Activated CD8-positive, alpha-beta T cell treated with anti-CD3 and anti-CD28 coated beads for 36 hours (primary cell): Measurements from ENCODE around the gene TSEN34. TPM values are rescaled to one million over a fixed set of nuclear protein-coding genes. Genes with fewer than 3 reads are reported as not detected.
"Not testable (repeated sequence)": the region's sequence is repeated elsewhere in the genome, so short reads cannot be mapped to it uniquely, and the experiment has no call there.

Experiments
- ATAC-seq: fragments of 200-7000 bp; cut with Tn5 transposase; one replicate; pipeline ENCODE4 v1.10.0; 2021; ENCODE audit warnings: mild to moderate bottlenecking, moderate library complexity
- CTCF ChIA-PET: fragments of 350-600 bp; sonication (Branson Sonifier 250); formaldehyde crosslinking; loops from one replicate; lab custom pipeline; 2021; ENCODE audit warnings: antibody characterized with exemption; lab: Charles Lee
- POLR2A ChIA-PET: fragments of 350-600 bp; sonication (Branson Sonifier 250); formaldehyde crosslinking; loops from one replicate; lab custom pipeline; 2021; ENCODE audit warnings: antibody characterized with exemption; lab: Charles Lee
- DNase-seq: peaks from one replicate; pipeline ENCODE4 v3.0.0-alpha.2; 2020
- H3K27ac Mint-ChIP-seq: one replicate; pipeline ENCODE4 v1.8.0; 2021; ENCODE audit warnings: mild to moderate bottlenecking, mixed read lengths
- H3K27me3 Mint-ChIP-seq: one replicate; pipeline ENCODE4 v1.8.0; 2021; ENCODE audit warnings: mixed read lengths
- H3K36me3 Mint-ChIP-seq: one replicate; pipeline ENCODE4 v1.8.0; 2021; ENCODE audit warnings: low read depth, mixed read lengths
- H3K4me1 Mint-ChIP-seq: one replicate; pipeline ENCODE4 v1.8.0; 2021; ENCODE audit warnings: low read depth, mixed read lengths
- H3K4me3 Mint-ChIP-seq: one replicate; pipeline ENCODE4 v1.8.0; 2021; ENCODE audit warnings: mild to moderate bottlenecking, moderate library complexity, mixed read lengths
- H3K9me3 Mint-ChIP-seq: one replicate; pipeline ENCODE4 v1.8.0; 2021; ENCODE audit warnings: mixed read lengths
- CTCF ChIP-seq: fragments of 200-600 bp; IDR thresholded peaks from one replicate; pipeline ENCODE4 v1.8.0; 2022; ENCODE audit warnings: antibody characterized with exemption, mild to moderate bottlenecking
- intact Hi-C: fragments of 100-400 bp; cut with micrococcal nuclease; formaldehyde crosslinking; loops from one replicate; pipeline ENCODE4 v1.10.0; 2022
- total RNA-seq, 2 experiments: library from RNA; stranded (reverse); gene quantifications; one replicate each; pipeline ENCODE4 v1.2.3, GENCODE V29; 2021

The TSEN34 gene
- total RNA-seq, 2 experiments from 2014 or later = 12.5 TPM

- no peak overlapping the region for H3K4me3 Mint-ChIP-seq
- H3K9me3 Mint-ChIP-seq = no peaks in the 10 kb centered on the region
- H3K27ac Mint-ChIP-seq = no peak overlapping the region
- no peak for TF ChIP-seq CTCF
- no peak for ATAC-seq
- intact Hi-C loops = no loop called here
- DNase-seq = no peak
- H3K4me1 Mint-ChIP-seq = peaks cover 3% of the 10 kb centered on the region
- ChIA-PET POLR2A (no interaction called here), CTCF (interaction anchor here (1.2 kb wide), 1 partner anchor 18 kb away, joined by 3 read pairs; no protein-coding TSS in a partner anchor)
- H3K27me3 Mint-ChIP-seq = peaks cover 19% of the 10 kb centered on the region
- H3K36me3 Mint-ChIP-seq = no peaks in the 10 kb centered on the region
Observed at GRCh38 chr19:54229146-54229545, 38.0 kb downstream of the TSEN34 start.

- Mint-ChIP-seq H3K4me3 (no peak overlapping the region), H3K27me3 (peaks cover 24% of the 10 kb centered on the region), H3K27ac (no peak overlapping the region), H3K4me1 (peaks cover 3% of the 10 kb centered on the region), H3K36me3 (no peaks in the 10 kb centered on the region), H3K9me3 (no peaks in the 10 kb centered on the region)
- POLR2A ChIA-PET = no interaction called here
- CTCF ChIA-PET = interaction anchor here (1.2 kb wide), 1 partner anchor 19 kb away, joined by 3 read pairs; no protein-coding TSS in a partner anchor
- no peak for TF ChIP-seq CTCF
- no peak for DNase-seq
- intact Hi-C loops = no loop called here
- no peak for ATAC-seq
Observed at GRCh38 chr19:54230031-54230430, 38.9 kb downstream of the TSEN34 start.

- H3K9me3 Mint-ChIP-seq = no peaks in the 10 kb centered on the region
- CTCF ChIA-PET = interaction anchor here (0.6 to 1.3 kb wide), 3 partner anchors 23 to 159 kb away, joined by 3 to 5 read pairs (median 3); partner anchors contain the start of gene MBOAT7
- peak; percentile 99 for ATAC-seq
- intact Hi-C loops = loop anchor here (1.0 kb wide), 1 partner anchor 63 kb away; no protein-coding TSS in a partner anchor
- peaks cover 24% of the 10 kb centered on the region for H3K27me3 Mint-ChIP-seq
- no peak overlapping the region for H3K4me3 Mint-ChIP-seq
- H3K4me1 Mint-ChIP-seq = peaks cover 3% of the 10 kb centered on the region
- POLR2A ChIA-PET = interaction anchor here (0.6 kb wide), 1 partner anchor 31 kb away, joined by 3 read pairs; the partner anchor contains the start of gene RPS9
- peak; percentile 91 for DNase-seq
- H3K27ac Mint-ChIP-seq = no peak overlapping the region
- TF ChIP-seq CTCF = peak; percentile 96
- H3K36me3 Mint-ChIP-seq = no peaks in the 10 kb centered on the region
Observed at GRCh38 chr19:54231077-54231931, 40.2 kb downstream of the TSEN34 start.

- no peak overlapping the region for H3K4me3 Mint-ChIP-seq
- POLR2A ChIA-PET = interaction anchor here (0.8 to 0.9 kb wide), 2 partner anchors 27 to 69 kb away, joined by 3 read pairs; no protein-coding TSS in a partner anchor
- DNase-seq = no peak
- H3K27me3 Mint-ChIP-seq = peaks cover 24% of the 10 kb centered on the region
- no peaks in the 10 kb centered on the region for H3K36me3 Mint-ChIP-seq
- TF ChIP-seq CTCF = no peak
- H3K4me1 Mint-ChIP-seq = peaks cover 3% of the 10 kb centered on the region
- CTCF ChIA-PET = no interaction called here
- no peaks in the 10 kb centered on the region for H3K9me3 Mint-ChIP-seq
- H3K27ac Mint-ChIP-seq = no peak overlapping the region
- intact Hi-C loops = no loop called here
- no peak for ATAC-seq
Observed at GRCh38 chr19:54233941-54234340, 42.8 kb downstream of the TSEN34 start.

GRCh38 chr19:54239491-54240371, 48.6 kb downstream of the TSEN34 start:
- H3K4me3 Mint-ChIP-seq, H3K9me3 Mint-ChIP-seq, H3K36me3 Mint-ChIP-seq, H3K27ac Mint-ChIP-seq, ATAC-seq, H3K4me1 Mint-ChIP-seq, DNase-seq, CTCF ChIA-PET, intact Hi-C loops, H3K27me3 Mint-ChIP-seq, POLR2A ChIA-PET: not testable (repeated sequence)

GRCh38 chr19:54240372-54241336, 49.5 kb downstream of the TSEN34 start:
- POLR2A ChIA-PET, H3K9me3 Mint-ChIP-seq, H3K36me3 Mint-ChIP-seq, H3K27ac Mint-ChIP-seq, H3K4me1 Mint-ChIP-seq, H3K4me3 Mint-ChIP-seq, DNase-seq, ATAC-seq, CTCF ChIA-PET, intact Hi-C loops, H3K27me3 Mint-ChIP-seq: not testable (repeated sequence)

GRCh38 chr19:54242234-54242633, 51.1 kb downstream of the TSEN34 start:
- CTCF ChIA-PET, H3K36me3 Mint-ChIP-seq, intact Hi-C loops, H3K27me3 Mint-ChIP-seq, ATAC-seq, POLR2A ChIA-PET, H3K4me1 Mint-ChIP-seq, DNase-seq, H3K4me3 Mint-ChIP-seq, H3K27ac Mint-ChIP-seq, H3K9me3 Mint-ChIP-seq: not testable (repeated sequence)
